ENCODE results near the gene ESPN. TPM values are rescaled to one million over a fixed set of nuclear protein-coding genes. Genes with fewer than 3 reads are reported as not detected.

ESPN gene
- polyA plus RNA-seq, 1 donor, result 12.2 TPM

DNA sequence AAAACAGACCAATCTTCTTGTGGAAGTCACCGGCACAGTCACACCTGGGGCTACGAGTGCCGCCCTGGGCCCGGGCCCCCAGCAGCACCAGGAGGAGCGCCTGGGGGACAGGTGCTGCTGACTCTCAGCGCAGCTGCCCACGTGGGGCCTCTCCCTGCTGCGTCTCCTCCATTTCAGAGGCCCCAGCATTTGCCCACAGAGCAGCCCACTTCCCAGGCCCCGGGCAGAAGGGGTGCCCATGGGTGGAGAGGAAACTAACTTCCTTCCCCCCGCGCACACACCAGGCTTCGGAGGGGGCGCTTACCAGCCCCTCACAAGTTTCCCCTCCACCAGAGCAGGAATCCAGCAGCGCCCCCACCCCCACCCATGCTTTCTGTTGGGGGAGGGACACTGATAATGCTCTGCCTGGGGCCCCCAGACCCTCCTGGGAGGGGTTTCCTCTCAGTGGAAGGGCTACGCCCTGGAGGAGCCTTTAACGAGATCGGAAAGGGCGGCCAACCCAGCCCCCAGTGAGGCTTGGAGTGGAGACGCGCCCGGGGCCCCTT, 41.0 kb downstream of the ESPN start:
- DNase-seq, result no peak

DNA sequence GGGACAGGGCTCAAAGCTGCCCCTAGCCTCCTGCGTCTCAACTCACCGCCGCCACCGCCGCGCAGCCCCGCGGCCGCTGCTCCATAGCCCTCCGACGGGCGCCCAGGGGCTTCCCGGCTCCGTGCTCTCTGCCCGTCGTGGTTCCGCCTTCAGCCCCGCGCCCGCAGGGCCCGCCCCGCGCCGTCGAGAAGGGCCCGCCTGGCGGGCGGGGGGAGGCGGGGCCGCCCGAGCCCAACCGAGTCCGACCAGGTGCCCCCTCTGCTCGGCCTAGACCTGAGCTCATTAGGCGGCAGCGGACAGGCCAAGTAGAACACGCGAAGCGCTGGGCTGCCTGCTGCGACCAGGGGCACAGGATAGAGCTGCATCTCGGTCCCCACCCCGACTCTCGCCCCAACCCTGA, 41.4 kb downstream of the ESPN start, which contains the start of gene TNFRSF25:
Gene TNFRSF25 (minus strand): TSS at position 151 of the 400 bp plus-strand sequence. CDS start 66 bp downstream, at position 85.
- no peak for DNase-seq

- no peak for DNase-seq
These were observed 42.2 kb downstream of the ESPN start for GRCh38 chr1:6466751-6467150.

DNA sequence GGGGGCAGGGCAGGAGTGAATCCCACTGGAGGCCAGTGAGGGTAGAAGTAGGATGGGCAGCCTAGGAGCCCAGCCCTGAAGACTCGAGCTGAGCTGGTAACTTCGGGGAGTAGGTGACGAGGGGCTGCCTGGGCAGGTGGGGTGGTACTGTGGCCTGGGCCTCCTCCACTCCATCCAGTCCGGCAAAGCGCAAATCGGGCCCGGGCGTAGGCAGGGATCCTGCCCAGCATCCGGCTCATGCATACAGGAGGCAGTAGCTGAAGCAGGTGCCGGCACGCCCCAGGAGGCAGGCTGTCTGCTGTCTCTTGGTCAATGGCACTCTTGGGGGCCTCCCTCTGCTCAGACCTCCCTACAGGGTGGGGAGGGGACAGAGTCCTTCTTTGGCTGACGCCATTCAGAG, 42.6 kb downstream of the ESPN start:
- DNase-seq, result no peak

GRCh38 chr1:6467744-6468688, 43.4 kb downstream of the ESPN start:
- no peak for DNase-seq

GRCh38 chr1:6468729-6469461, 44.3 kb downstream of the ESPN start:
- DNase-seq, result no peak

DNA sequence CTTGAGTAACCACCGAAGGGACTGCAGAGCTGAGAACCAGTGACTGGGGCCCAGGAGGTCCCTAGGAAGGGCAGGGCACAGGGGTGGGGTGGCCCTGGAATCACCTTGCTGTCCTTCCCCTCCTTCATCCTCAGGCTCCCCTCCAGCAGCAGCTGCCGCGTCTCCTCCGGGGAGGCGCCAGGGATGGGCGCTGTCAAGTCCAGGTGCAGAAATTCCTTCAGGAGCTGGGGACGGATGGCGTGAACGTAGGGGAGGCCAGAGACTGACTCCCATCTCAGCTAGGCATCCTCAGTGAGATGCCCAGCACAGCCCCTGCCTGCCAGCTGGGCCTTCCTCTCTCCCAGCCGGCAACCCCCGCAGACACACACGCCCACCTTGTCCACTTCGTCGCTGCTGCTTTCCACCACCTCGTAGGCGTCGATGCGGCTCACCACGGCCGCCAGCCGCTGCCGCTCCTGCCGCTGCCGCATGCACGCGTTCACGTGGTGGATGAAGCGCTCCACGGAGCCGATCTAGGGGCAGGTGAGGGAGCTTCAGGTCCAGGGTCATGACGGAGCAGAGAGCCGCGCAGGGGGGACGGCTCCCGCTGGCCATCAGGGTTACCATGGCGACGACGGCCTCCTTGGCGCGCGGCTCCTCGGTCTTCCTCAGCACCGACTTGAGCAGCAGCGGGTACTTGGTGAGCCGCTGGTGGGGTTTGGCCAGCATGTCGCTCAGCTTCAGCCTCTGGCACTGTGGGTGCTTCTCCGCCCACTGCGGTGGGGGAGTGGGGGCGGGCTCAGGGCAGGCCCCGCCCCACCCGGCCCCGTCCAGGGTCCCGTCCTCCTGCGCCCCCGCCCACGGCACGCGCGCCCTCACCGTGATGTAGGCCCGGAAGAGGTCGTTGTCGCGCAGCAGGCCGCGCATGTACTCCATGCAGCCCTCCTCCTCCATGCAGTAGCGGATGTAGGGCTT, 45.8 kb downstream of the ESPN start:
- DNase-seq, result no peak

DNA sequence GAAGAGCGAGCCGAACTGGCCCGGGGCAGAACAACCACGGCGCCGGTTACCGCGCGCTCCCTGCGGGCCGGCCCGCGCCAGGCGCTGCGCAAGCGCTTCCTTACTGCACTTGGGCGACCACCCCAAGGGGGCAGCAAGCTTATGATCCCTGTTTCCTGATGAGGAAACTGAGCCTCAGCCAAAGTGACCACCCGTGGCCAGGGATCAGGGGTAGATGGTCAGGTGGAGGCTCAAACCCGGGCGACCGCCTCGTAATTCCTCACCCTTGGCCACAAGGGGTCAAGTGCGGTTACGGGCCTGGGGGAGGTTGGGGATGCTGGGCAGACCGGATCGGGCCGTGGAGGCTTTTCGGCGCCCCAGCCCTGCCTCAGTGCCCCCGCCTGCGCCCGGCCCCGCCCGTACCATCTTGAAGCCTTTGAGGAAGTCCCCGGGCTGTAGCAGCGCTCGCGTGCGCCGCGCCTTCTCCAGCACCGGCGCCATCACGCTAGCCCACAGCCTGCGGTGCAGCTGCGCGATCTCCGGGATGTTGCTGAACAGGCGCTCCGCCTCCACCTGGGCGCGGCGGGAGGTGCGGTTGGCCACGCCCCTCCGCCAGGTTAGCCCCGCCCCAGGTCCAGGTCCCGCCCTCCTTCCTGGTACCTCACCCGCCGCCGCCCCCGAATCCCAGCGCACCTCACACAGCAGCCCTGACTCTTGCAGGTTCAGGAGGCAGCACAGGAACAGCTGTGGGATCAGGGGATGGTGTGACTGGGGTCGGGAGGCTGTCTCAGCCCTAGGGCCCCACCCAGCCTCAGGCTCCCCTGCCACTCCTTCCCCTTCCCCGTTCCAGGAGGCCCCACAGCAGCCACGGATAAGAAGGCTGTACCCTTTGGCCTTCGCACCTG, 46.8 kb downstream of the ESPN start:
- no peak for DNase-seq

- DNase-seq, result no peak
These were observed 47.4 kb downstream of the ESPN start for GRCh38 chr1:6471970-6472368.

DNA sequence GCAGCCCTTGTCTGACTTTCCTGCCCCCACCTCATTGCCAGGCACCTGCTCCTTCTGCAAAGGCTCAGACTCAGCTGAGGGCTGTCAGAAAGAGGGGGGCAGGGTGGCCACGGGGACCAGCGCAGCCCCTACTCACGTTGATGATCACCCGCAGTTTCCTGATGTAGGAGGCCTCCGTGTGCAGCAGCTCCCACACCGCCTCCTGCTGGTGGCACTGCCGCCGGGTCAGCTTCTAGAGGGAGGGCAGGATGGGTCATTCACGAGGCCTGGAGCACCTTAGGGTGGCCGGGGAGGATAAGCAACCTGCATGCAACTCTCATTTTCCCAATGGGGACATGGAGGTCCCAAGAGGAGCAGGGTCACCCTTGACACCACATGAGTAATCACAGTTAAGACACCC, 47.8 kb downstream of the ESPN start:
- DNase-seq, result no peak

DNA sequence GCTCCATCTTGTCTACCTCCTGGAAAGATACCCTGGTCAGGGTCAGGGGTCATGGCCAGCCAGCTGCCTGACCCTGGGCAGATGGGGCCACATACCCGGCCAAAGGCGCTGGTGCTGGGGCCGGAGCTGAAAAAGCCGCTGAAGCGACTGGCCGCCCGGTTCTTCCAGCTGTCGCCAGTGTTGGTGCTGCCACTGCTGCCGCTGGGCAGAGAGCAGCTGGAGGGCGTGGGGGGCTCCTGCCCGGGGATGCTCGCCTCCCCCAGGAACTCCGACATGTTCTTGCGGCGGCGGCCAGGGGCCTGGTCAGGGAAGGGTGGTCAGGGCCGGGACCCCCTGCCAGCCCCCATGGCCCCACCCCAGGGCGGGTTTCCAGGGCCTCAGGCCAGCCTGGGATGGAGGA, 48.6 kb downstream of the ESPN start:
- no peak for DNase-seq

GRCh38 chr1:6473974-6474814, 49.6 kb downstream of the ESPN start:
- DNase-seq, result no peak

- no peak for DNase-seq
These were observed 50.3 kb downstream of the ESPN start for GRCh38 chr1:6474815-6475282.

- no peak for DNase-seq
These were observed 51.0 kb downstream of the ESPN start for GRCh38 chr1:6475381-6476133.

- no peak for DNase-seq
These were observed 51.9 kb downstream of the ESPN start for GRCh38 chr1:6476483-6476882.

DNA sequence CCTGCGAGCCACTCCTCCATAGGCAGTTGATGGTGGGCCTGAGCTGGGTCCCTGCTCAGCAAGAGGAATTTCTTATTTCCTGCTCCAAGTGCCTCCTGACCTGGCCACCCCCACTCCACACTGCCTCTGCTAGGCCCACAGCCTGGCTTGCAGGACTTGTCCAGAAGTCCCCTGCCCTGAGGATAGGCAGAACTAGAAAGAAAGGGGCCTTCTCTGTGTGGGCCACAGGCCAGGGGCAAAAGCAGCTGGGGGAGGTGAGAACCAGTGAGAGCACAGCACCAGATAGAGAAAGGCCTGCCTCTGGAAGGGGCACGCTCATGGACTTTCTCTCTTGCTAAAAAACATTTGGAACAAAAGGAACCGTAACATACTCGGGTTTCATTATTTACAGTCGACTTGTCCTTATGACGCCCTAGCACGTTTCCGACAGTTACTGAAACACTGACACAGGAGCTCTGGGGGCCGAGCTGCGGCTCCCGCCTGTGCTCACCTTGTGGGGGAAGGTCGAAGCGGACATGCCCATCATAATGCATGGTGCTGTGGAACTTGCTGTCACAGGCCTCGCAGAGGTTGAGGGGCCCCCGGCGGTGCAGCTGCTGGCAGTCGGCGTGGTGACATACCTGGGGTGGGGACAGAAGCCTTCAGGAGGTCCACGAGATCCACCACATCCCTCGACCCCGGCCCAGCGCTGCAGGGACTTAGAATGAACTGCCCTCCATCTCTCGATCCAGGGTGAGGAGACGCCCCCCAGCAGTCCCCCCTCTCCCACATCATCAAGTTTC, 52.7 kb downstream of the ESPN start:
- DNase-seq, result no peak

GRCh38 chr1:6481820-6482219, 57.2 kb downstream of the ESPN start:
- DNase-seq, result no peak

All from left kidney (tissue), 2 donors.